ENCODE measurements around the gene MPHOSPH10. TPM values are rescaled to one million over a fixed set of nuclear protein-coding genes. Genes with fewer than 3 reads are reported as not detected.

MPHOSPH10 gene
- total RNA-seq, 2 donors from 2014 or later, result 17.2 to 37.0 TPM

GRCh38 chr2:71154798-71155197, 24.4 kb downstream of the MPHOSPH10 start:
- peaks cover 4 to 9% of the 10 kb centered on the region in 2 donors for H3K4me1 ChIP-seq (ENCODE audit: control insufficient read depth in 1 of 2, low read depth in 2 of 2)
- no peak for DNase-seq (ENCODE audit: low spot score)
- TF ChIP-seq CTCF (IDR thresholded peaks at IDR 0.05), result no peak
- no peaks in the 10 kb centered on the region for H3K36me3 ChIP-seq
- H3K9me3 ChIP-seq, result no peaks in the 10 kb centered on the region
- no peak for ATAC-seq (ENCODE audit: insufficient number of reproducible peaks, low FRiP score, low read depth)
- H3K4me3 ChIP-seq, result no peak overlapping the region
- H3K27me3 ChIP-seq (replicated peaks; ENCODE audit: insufficient read depth), result no peaks in the 10 kb centered on the region
- no peak overlapping the region for H3K27ac ChIP-seq

- ATAC-seq (ENCODE audit: insufficient number of reproducible peaks, low FRiP score, low read depth), result no peak
- Histone ChIP-seq H3K9me3 (no peaks in the 10 kb centered on the region), H3K4me3 (no peak overlapping the region), H3K27me3 (replicated peaks; ENCODE audit: insufficient read depth) (no peaks in the 10 kb centered on the region), H3K36me3 (no peaks in the 10 kb centered on the region), H3K27ac (no peak overlapping the region), H3K4me1 (ENCODE audit: control insufficient read depth in 1 of 2, low read depth in 2 of 2) (peaks cover 4 to 9% of the 10 kb centered on the region in 2 donors)
- no peak for TF ChIP-seq CTCF (IDR thresholded peaks at IDR 0.05)
- DNase-seq (ENCODE audit: low spot score), result no peak
These were observed 25.4 kb downstream of the MPHOSPH10 start for GRCh38 chr2:71155846-71156245.

- H3K27ac ChIP-seq, result no peak overlapping the region
- no peak for ATAC-seq (ENCODE audit: insufficient number of reproducible peaks, low FRiP score, low read depth)
- no peak overlapping the region for H3K4me3 ChIP-seq
- H3K9me3 ChIP-seq, result no peaks in the 10 kb centered on the region
- H3K4me1 ChIP-seq (ENCODE audit: control insufficient read depth in 1 of 2, low read depth in 2 of 2), result peaks cover 4 to 9% of the 10 kb centered on the region in 2 donors
- no peak for DNase-seq (ENCODE audit: low spot score)
- H3K27me3 ChIP-seq (replicated peaks; ENCODE audit: insufficient read depth), result no peaks in the 10 kb centered on the region
- TF ChIP-seq CTCF (IDR thresholded peaks at IDR 0.05), result no peak
- no peaks in the 10 kb centered on the region for H3K36me3 ChIP-seq
These were observed 26.1 kb downstream of the MPHOSPH10 start for GRCh38 chr2:71156573-71156972.

GRCh38 chr2:71157124-71157793, 26.8 kb downstream of the MPHOSPH10 start:
- H3K36me3 ChIP-seq, result no peaks in the 10 kb centered on the region
- H3K27ac ChIP-seq, result no peak overlapping the region
- H3K4me3 ChIP-seq, result peak overlapping the region; percentile 25
- ATAC-seq (ENCODE audit: insufficient number of reproducible peaks, low FRiP score, low read depth) (no peak), DNase-seq (ENCODE audit: low spot score) (no peak)
- peaks cover 4 to 9% of the 10 kb centered on the region in 2 donors for H3K4me1 ChIP-seq (ENCODE audit: control insufficient read depth in 1 of 2, low read depth in 2 of 2)
- no peaks in the 10 kb centered on the region for H3K27me3 ChIP-seq (replicated peaks; ENCODE audit: insufficient read depth)
- no peaks in the 10 kb centered on the region for H3K9me3 ChIP-seq
- peak; percentile 51 for TF ChIP-seq CTCF (IDR thresholded peaks at IDR 0.05)

GRCh38 chr2:71166812-71167211, 36.4 kb downstream of the MPHOSPH10 start:
- Histone ChIP-seq H3K36me3 (no peaks in the 10 kb centered on the region), H3K9me3 (no peaks in the 10 kb centered on the region), H3K4me1 (ENCODE audit: control insufficient read depth in 1 of 2, low read depth in 2 of 2) (no peaks in the 10 kb centered on the region), H3K4me3 (no peak overlapping the region), H3K27ac (no peak overlapping the region), H3K27me3 (replicated peaks; ENCODE audit: insufficient read depth) (no peaks in the 10 kb centered on the region)
- ATAC-seq (ENCODE audit: insufficient number of reproducible peaks, low FRiP score, low read depth), result no peak
- DNase-seq (ENCODE audit: low spot score), result no peak
- no peak for TF ChIP-seq CTCF (IDR thresholded peaks at IDR 0.05)

Measured in thoracic aorta (tissue), 2 donors.